B cell (primary cell): ENCODE measurements around the gene CARS2. TPM values are rescaled to one million over a fixed set of nuclear protein-coding genes. Genes with fewer than 3 reads are reported as not detected.
A peak's percentile ranks its signal among the peaks of the same experiment; 100 is the strongest.

Experiments used
- ATAC-seq: fragments of 200-7000 bp; cut with Tn5 transposase; one replicate; pipeline ENCODE4 v1.10.0; 2021; ENCODE audit warnings: low read depth, mild to moderate bottlenecking, moderate number of reproducible peaks, moderate library complexity
- CTCF ChIA-PET: fragments of 350-600 bp; sonication (Branson Sonifier 250); formaldehyde crosslinking; loops from one replicate; lab custom pipeline; 2021; ENCODE audit warnings: antibody characterized with exemption, inconsistent platforms; lab: Charles Lee
- POLR2A ChIA-PET: fragments of 350-600 bp; sonication (Branson Sonifier 250); formaldehyde crosslinking; loops from one replicate; lab custom pipeline; 2021; ENCODE audit warnings: antibody characterized with exemption; lab: Charles Lee
- DNase-seq: peaks from one replicate; pipeline ENCODE4 v3.0.0; 2013
- H2AFZ ChIP-seq: 2 replicates; pipeline ENCODE4 v1.6.1; 2012; ENCODE audit warnings: mild to moderate bottlenecking, low read depth, low read length; ENCODE audit not compliant: insufficient read depth, poor library complexity, severe bottlenecking
- H3K27ac ChIP-seq, 2 donors: 1 replicate in 1 of 2; 2 replicates in 1 of 2; pipeline ENCODE4 v1.5.1; 2012 to 2013; ENCODE audit warnings: low read length in 2 of 2, mild to moderate bottlenecking in 2 of 2, moderate library complexity in 1 of 2
- H3K27me3 ChIP-seq, 4 experiments: fragments of 200-600 bp in 1 of 4; sonication (generic) in 1 of 4; replicated peaks in 1 of 4; 1 replicate in 2 of 4; 2 replicates in 2 of 4; pipeline versions ENCODE4 v1.6.1 to v1.7.0; 2013 to 2016; ENCODE audit warnings: low read length in 3 of 4, mild to moderate bottlenecking in 2 of 4, mixed read lengths in 1 of 4, moderate library complexity in 1 of 4; ENCODE audit not compliant: insufficient read depth in 4 of 4, control insufficient read depth in 3 of 4; ENCODE audit errors: control extremely low read depth in 1 of 4
- H3K36me3 ChIP-seq, 2 experiments: replicated peaks in 1 of 2; 1 replicate in 1 of 2; 2 replicates in 1 of 2; pipeline versions ENCODE4 v1.6.1 to v1.7.1; 2013; ENCODE audit warnings: low read length in 1 of 2; ENCODE audit not compliant: insufficient read depth in 2 of 2, control insufficient read depth in 1 of 2; ENCODE audit errors: control extremely low read depth in 1 of 2, extremely low read depth in 1 of 2
- H3K4me1 ChIP-seq, 2 donors: fragments of 200-600 bp in 1 of 2; sonication (generic) in 1 of 2; 1 replicate in 1 of 2; 2 replicates in 1 of 2; pipeline versions ENCODE4 v1.5.1 to v1.6.1; 2013 to 2017; ENCODE audit warnings: low read length in 2 of 2; ENCODE audit not compliant: control insufficient read depth in 2 of 2, insufficient read depth in 2 of 2
- H3K4me2 ChIP-seq: replicated peaks from 2 replicates; pipeline ENCODE3; 2012; ENCODE audit warnings: mild to moderate bottlenecking, low read depth, low read length; ENCODE audit not compliant: poor library complexity, severe bottlenecking
- H3K4me3 ChIP-seq, 5 experiments: fragments of 200-600 bp in 1 of 5; sonication (generic) in 1 of 5; 1 replicate in 3 of 5; 2 replicates in 2 of 5; pipeline versions ENCODE4 v1.5.1 to v1.7.0; 2011 to 2016; ENCODE audit warnings: low read length in 4 of 5, mild to moderate bottlenecking in 4 of 5, low read depth in 2 of 5, control low read depth in 1 of 5, moderate library complexity in 1 of 5; ENCODE audit not compliant: insufficient read depth in 1 of 5; ENCODE audit errors: control extremely low read depth in 1 of 5, extremely low read depth in 1 of 5
- H3K79me2 ChIP-seq: fragments of 200-600 bp; sonication (generic); one replicate; pipeline ENCODE4 v1.6.0; 2016; ENCODE audit warnings: low read length; ENCODE audit not compliant: control insufficient read depth, insufficient read depth
- H3K9ac ChIP-seq: fragments of 200-600 bp; sonication (generic); 2 replicates; pipeline ENCODE4 v1.6.1; 2017; ENCODE audit warnings: mild to moderate bottlenecking, low read length, moderate library complexity
- H3K9me3 ChIP-seq, 3 donors: one replicate each; pipeline versions ENCODE4 v1.6.1 to v1.7.1; 2013; ENCODE audit warnings: low read length in 2 of 3; ENCODE audit not compliant: control insufficient read depth in 2 of 3, insufficient read depth in 1 of 3; ENCODE audit errors: control extremely low read depth in 1 of 3
- H4K20me1 ChIP-seq: 2 replicates; pipeline ENCODE4 v1.6.0; 2012; ENCODE audit warnings: mild to moderate bottlenecking, low read length; ENCODE audit not compliant: insufficient read depth, control insufficient read depth, poor library complexity, severe bottlenecking
- H3K27ac Mint-ChIP-seq: one replicate; pipeline ENCODE4 v1.8.0; 2021; ENCODE audit warnings: mixed read lengths
- H3K27me3 Mint-ChIP-seq: one replicate; pipeline ENCODE4 v1.8.0; 2021; ENCODE audit warnings: mixed read lengths
- H3K4me1 Mint-ChIP-seq: one replicate; pipeline ENCODE4 v1.8.0; 2021; ENCODE audit warnings: mixed read lengths
- H3K4me3 Mint-ChIP-seq: one replicate; pipeline ENCODE4 v1.8.0; 2021; ENCODE audit warnings: mixed read lengths
- H3K9me3 Mint-ChIP-seq: one replicate; pipeline ENCODE4 v1.8.0; 2022; ENCODE audit warnings: mixed read lengths; ENCODE audit not compliant: insufficient read depth
- CTCF ChIP-seq: fragments of 200-600 bp; IDR thresholded peaks from one replicate; pipeline ENCODE4 v1.8.0; 2022; ENCODE audit warnings: antibody characterized with exemption, mild to moderate bottlenecking
- EZH2 ChIP-seq: IDR thresholded peaks from 2 replicates; pipeline ENCODE4 v1.6.1; 2012; ENCODE audit warnings: borderline replicate concordance, low read depth, mild to moderate bottlenecking, moderate library complexity, low read length; ENCODE audit not compliant: insufficient read depth, poor library complexity, severe bottlenecking
- WGBS: methylation state at CpG from one replicate; pipeline ENCODE4 v1.1.5; 2013; ENCODE audit warnings: missing lambda C conversion rate; ENCODE audit not compliant: insufficient coverage; 5-methylcytosine and 5-hydroxymethylcytosine counted together
- intact Hi-C: fragments of 100-400 bp; cut with micrococcal nuclease; formaldehyde crosslinking; loops from one replicate; pipeline ENCODE4 v1.10.0; 2022
- polyA plus RNA-seq: library from polyadenylated mRNA; depleted of rRNA; stranded (reverse); fragments of >200 nt; gene quantifications from 2 replicates; pipeline ENCODE4 v1.2.3, GENCODE V29; 2012
- total RNA-seq, 2 donors: library from RNA; stranded (reverse); fragments of 120-200 nt in 1 of 2; gene quantifications; 1 replicate in 1 of 2; 2 replicates in 1 of 2; pipeline versions ENCODE4 v1.2.3 to v1.2.4, GENCODE V29; 2013 to 2022

Gene CARS2
- total and polyA plus RNA-seq, 2 donors (not counting 1 experiment from before 2014, with no cell fraction given), result 154 to 188 TPM

- Mint-ChIP-seq H3K27me3 (no peaks in the 10 kb centered on the region), H3K4me1 (peaks cover 22% of the 10 kb centered on the region), H3K27ac (peak overlapping the region; percentile 96), H3K9me3 (no peaks in the 10 kb centered on the region), H3K4me3 (peak overlapping the region; percentile 98)
- Histone ChIP-seq H4K20me1 (peaks cover 27% of the 10 kb centered on the region), H3K4me2 (peak overlapping the region; percentile 92), H2AFZ (peak overlapping the region; percentile 92), H3K79me2 (peaks cover 37% of the 10 kb centered on the region), H3K4me1 (peaks cover 21 to 24% of the 10 kb centered on the region in 2 donors), H3K4me3 (peak overlapping the region; percentile 84 to 100 (median 100)), H3K27ac (peak overlapping the region; percentile 98 to 99), H3K36me3 (no peaks in the 10 kb centered on the region), H3K9ac (peak overlapping the region; percentile 100), H3K9me3 (no peaks in the 10 kb centered on the region), H3K27me3 (no peaks in the 10 kb centered on the region)
- CTCF ChIA-PET, result interaction anchor here (1.0 to 2.6 kb wide), 8 partner anchors 29 to 208 kb away, joined by 3 to 18 read pairs (median 4); no protein-coding TSS in a partner anchor
- intact Hi-C loops, result loop anchor here (1.0 to 10.0 kb wide), 2 partner anchors 241 to 927 kb away; partner anchors contain the start of gene IRS2
- no peak for TF ChIP-seq CTCF
- no peak for TF ChIP-seq EZH2
- POLR2A ChIA-PET, result interaction anchor here (0.8 to 4.0 kb wide), 12 partner anchors 8 to 472 kb away, joined by 3 to 62 read pairs (median 5); partner anchors contain the start of genes ANKRD10, NAXD and RAB20
- DNase-seq (peak; percentile 94), ATAC-seq (peak; percentile 25)
- WGBS, result under 1% methylated on average over 58 of the region's 58 CpGs
Observed at GRCh38 chr13:110712081-110712848, 6.3 kb upstream of the CARS2 start.
